HG03025 (cell line): Measurements from ENCODE around the gene SNN.

Experiments
- ATAC-seq: cut with Tn5 transposase; IDR thresholded peaks from one replicate; pipeline ENCODE4 v1.9.1; 2021; ENCODE audit warnings: mild to moderate bottlenecking, moderate library complexity; ENCODE audit not compliant: unreplicated experiment, low FRiP score

SNN gene

GRCh38 chr16:11666103-11667055 is 1.9 kb upstream of the SNN start:
- no peak for ATAC-seq

- ATAC-seq: no peak
These were observed 933 bp upstream of the SNN start for GRCh38 chr16:11667221-11667823.

GRCh38 chr16:11668623-11669379 is 546 bp downstream of the SNN start:
- ATAC-seq: no peak

GRCh38 chr16:11669380-11670146 is 1.3 kb downstream of the SNN start:
- ATAC-seq: no peak

GRCh38 chr16:11670171-11671131 is 2.2 kb downstream of the SNN start:
- no peak for ATAC-seq

GRCh38 chr16:11671271-11671670 is 3.0 kb downstream of the SNN start:
- no peak for ATAC-seq

GRCh38 chr16:11671676-11672075 is 3.4 kb downstream of the SNN start:
- ATAC-seq: no peak

GRCh38 chr16:11672206-11673090 is 4.2 kb downstream of the SNN start:
- no peak for ATAC-seq

- ATAC-seq: no peak
These were observed 5.1 kb downstream of the SNN start for GRCh38 chr16:11673091-11674000.

GRCh38 chr16:11674001-11674817 is 6.0 kb downstream of the SNN start:
- ATAC-seq: no peak

GRCh38 chr16:11674818-11675560 is 6.7 kb downstream of the SNN start:
- no peak for ATAC-seq

- no peak for ATAC-seq
These were observed 7.6 kb downstream of the SNN start for GRCh38 chr16:11675561-11676511.

- no peak for ATAC-seq
These were observed 8.5 kb downstream of the SNN start for GRCh38 chr16:11676799-11677198.

- ATAC-seq: no peak
These were observed 9.2 kb downstream of the SNN start for GRCh38 chr16:11677451-11677951.
